Stimulated activated CD8-positive, alpha-beta memory T cell treated with anti-CD3 and anti-CD28 coated beads, Interleukin-15, amount 100 ng/mL, for 1 hour (primary cell): ENCODE measurements around the gene CLCN1.

ENCODE experiments used
- DNase-seq: peaks from one replicate; pipeline ENCODE4 v3.0.0-alpha.2; 2020; ENCODE audit warnings: low read depth

The CLCN1 gene

DNA sequence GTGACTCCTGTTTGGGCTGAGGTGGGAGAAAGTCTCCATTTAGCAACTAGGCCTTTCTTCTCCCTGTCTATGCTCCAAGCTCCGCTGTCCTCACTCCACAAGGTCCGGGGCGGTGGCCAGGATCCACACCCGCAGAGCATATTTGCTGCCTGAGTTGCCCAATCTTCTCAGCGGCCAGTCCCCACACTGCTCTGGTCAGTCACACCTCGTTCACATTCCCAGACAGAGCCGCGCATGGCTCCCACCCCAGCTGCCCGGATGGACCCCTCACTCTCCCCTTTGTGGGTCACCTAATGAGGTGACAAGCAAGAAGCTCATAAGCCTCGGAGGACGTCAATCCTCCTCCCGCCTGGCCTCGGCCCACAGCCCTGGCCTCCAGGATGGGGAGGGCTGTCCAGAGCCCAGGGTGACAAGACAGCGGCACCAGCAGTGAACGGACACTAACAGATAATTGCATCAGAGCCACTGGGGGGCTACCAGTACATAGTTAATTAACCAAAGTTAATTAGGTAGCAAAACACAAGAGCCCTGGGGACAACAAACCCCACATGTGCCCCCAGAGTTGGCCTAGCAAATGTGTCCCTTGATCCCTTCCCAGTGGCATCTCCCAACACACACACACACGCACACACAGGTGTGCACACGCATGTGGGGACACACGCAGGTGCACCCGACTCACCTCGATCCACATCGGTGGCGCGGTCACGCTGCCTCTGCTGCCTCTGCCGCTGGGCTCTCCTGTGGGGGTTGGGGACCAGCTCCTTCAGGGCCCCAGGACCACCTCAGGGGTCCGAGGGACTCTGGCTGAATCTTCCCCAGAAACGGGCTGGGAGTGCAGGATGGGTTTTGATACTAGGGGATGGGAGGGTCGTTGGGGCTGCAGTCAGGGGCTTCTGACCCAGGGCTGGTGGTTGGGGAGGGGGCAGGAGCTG, 81.0 kb downstream of the CLCN1 start:
- no peak for DNase-seq

- no peak for DNase-seq
Observed at GRCh38 chr7:143397710-143398530, 82.0 kb downstream of the CLCN1 start.

GRCh38 chr7:143398616-143399015, 82.7 kb downstream of the CLCN1 start:
- DNase-seq, result no peak

- DNase-seq, result no peak
Observed at GRCh38 chr7:143399151-143399550, 83.2 kb downstream of the CLCN1 start.

GRCh38 chr7:143399642-143400041, 83.7 kb downstream of the CLCN1 start:
- DNase-seq, result no peak

DNA sequence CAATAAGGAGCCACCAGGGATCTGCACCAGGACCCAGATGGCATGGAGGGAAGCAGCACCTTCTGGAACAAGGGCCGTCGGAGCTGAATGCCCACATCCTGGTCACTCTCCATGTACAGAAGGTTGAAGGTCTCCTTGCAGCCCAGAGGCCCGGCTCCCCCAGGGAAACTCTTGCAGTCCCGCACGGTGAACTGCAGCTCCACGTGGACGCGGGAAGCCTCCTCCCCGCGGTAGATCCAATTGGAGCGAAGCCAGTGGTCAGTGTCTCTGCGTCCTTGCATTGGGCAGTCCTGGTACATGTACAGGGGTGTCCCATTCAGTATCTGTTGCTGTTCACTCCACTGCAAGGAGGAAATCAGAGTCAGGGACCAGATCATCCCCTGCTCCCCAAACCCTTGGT, 85.4 kb downstream of the CLCN1 start:
- DNase-seq, result no peak
